ENCODE results near the gene ARHGAP23.

Gene ARHGAP23

DNA sequence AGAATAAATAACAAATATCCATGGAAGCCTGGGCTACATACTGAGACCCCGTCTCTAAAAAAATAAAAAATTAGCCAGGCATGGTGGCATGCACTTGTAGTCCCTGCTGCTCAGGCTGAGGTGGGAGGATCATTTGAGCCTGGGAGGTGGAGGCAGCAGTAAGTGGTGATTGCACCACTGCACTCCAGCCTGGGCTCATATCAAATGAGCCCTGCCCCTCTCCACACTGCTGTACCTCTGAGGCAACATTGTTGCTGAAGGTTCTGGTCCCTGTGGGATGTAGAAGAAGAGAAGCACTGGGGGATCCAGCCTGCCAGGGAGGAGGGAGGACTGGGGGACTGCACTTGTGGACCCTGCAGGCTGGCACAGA lies 11.4 kb upstream of the ARHGAP23 start:
- no peak overlapping the region for H3K4me3 ChIP-seq (ENCODE audit: low read depth, low read length)
- TF ChIP-seq, protein P1, sequence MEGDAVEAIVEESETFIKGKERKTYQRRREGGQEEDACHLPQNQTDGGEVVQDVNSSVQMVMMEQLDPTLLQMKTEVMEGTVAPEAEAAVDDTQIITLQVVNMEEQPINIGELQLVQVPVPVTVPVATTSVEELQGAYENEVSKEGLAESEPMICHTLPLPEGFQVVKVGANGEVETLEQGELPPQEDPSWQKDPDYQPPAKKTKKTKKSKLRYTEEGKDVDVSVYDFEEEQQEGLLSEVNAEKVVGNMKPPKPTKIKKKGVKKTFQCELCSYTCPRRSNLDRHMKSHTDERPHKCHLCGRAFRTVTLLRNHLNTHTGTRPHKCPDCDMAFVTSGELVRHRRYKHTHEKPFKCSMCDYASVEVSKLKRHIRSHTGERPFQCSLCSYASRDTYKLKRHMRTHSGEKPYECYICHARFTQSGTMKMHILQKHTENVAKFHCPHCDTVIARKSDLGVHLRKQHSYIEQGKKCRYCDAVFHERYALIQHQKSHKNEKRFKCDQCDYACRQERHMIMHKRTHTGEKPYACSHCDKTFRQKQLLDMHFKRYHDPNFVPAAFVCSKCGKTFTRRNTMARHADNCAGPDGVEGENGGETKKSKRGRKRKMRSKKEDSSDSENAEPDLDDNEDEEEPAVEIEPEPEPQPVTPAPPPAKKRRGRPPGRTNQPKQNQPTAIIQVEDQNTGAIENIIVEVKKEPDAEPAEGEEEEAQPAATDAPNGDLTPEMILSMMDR (IDR thresholded peaks at IDR 0.05; ENCODE audit: insufficient read depth, low read depth, low read length, missing control alignments), result no peak
- no peak for DNase-seq (ENCODE audit: low read depth)

DNA sequence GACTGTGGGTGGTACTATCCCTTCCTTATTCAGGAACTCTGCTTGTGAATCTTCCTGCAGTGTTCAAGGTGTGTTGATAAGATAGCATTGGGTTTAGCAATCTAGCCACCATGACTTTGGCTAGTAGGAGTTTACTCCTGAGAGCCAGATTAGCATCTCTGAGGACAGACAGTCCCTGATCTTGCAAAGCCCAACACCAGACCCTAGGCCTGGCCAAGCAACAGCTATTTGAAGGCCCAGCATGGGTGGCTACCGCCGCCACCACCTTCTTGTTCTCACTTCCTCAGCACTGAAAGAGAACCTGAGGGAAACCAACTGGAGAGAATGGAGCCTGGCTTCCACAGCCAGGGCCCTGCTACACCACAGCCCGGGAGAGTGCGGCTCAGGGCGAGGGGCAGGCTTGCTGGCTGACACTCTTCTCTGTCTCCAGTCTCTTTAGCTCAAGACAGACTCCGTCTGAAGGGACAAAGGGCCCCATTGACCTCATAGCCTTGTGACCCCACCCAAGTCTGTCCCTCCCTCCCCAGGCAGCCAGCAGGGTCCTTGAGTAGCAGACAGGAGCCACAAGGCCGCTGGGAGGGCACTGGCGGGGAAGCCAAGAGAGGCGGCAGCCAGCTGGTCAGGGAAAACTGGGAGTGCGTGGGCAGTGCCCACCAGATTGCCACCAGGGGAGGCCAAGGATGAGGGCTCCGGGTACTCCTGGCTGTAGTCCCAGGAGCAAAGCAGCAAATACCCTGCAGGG lies 10.9 kb upstream of the ARHGAP23 start:
- TF ChIP-seq, protein P1 (IDR thresholded peaks at IDR 0.05; ENCODE audit: insufficient read depth, low read depth, low read length, missing control alignments), result no peak
- DNase-seq (ENCODE audit: low read depth), result peak; percentile 19
- H3K4me3 ChIP-seq (ENCODE audit: low read depth, low read length), result no peak overlapping the region

DNA sequence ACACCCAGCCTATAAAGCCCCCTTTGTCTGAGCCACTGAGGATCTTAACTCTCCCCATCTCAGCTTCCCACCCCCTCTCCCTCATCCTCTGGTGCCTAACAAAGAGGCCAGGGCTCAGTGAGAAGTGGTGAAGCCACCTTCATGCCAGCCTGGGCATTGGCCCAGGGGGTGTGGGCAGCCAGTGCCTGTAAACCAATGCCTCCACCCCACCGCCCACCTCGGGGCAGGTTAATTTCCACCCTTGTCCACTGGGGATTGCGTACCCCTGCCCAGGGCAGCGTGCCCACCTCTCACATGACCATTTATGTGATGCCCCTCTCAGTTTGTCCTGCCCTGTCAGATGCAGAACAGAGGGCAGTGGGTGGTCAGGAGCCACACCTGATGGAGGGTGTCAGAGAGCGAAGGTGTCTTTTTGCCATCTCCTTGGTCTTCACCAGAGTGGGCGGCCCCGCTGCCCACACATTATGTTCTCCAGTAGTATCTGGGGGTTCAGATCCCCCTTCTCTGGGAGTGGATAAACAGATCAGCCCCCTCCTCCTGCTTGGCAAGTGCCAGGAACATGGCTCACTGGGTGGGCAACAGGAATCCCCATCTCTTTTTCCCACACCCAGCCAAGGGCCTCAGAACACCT lies 10.1 kb upstream of the ARHGAP23 start:
- TF ChIP-seq, protein P1 (IDR thresholded peaks at IDR 0.05; ENCODE audit: insufficient read depth, low read depth, low read length, missing control alignments), result no peak
- DNase-seq (ENCODE audit: low read depth), result no peak
- no peak overlapping the region for H3K4me3 ChIP-seq (ENCODE audit: low read depth, low read length)

DNA sequence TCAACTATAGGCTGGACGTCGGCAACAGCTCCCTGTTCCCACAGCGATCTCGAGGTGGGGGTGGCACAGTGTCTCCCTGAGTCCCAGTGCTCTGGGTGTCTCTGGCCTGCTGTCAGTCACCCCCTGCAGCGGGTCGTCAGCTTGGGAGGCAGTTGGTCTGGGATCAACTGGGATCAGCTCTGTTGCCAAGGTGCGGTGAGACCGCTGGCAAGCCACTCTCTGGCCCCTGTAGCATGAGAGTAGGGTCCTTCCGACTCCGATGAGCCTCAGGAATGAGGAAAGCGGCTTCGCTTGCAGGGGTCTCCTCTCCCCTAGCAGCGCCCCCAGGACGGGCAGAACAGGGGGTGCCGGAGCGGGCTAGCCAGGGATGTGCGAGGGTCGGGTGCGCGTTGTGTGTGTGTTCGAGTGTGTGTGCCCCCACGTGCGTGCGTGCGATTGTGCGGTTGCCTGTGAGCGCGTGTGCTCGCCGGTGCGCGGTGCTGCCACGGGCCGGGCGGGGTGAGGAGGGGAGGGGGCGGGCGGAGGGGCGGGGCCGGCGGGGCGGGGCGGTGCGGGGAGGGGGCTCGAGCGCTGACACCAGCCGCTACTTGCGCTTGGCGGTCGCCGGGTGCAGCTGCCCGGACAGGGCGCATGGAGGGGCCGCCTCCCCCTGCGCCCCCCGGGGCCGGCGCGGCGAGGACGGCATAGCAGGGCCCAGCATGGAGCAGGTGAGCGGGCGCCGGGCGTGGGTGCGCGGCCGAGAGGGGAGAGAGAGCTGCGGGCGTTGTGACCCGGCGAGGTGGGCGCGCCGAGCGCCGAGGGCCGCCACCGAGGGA lies 9.4 kb upstream of the ARHGAP23 start:
- H3K4me3 ChIP-seq (ENCODE audit: low read depth, low read length), result no peak overlapping the region
- no peak for DNase-seq (ENCODE audit: low read depth)

DNA sequence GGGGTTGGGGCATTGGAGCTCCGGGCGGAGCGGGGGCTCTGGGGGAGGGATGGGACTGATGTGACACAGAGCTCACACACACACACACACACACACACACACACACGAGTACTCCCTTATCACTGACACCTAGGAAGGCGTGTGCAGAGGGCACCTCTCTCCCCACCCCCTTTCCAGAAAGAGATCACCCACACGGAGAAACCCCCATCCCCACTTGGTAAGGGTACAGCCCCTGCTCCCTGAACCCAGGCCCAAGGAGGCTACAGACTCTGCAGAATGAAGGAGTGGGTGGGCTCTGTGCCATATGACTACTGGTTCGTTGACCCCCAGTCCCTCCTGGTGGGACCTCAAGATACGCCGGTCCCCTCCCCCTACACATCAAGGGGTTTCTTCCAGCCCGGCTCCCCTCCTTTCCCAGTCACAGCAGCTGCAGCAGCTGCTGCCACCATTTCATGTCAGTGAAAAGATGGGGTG lies 8.7 kb upstream of the ARHGAP23 start:
- no peak for DNase-seq (ENCODE audit: low read depth)
- H3K4me3 ChIP-seq (ENCODE audit: low read depth, low read length), result no peak overlapping the region

More for the DNA sequence above, 9.4 kb upstream of the ARHGAP23 start:
- TF ChIP-seq, protein P1 (IDR thresholded peaks at IDR 0.05; ENCODE audit: insufficient read depth, low read depth, low read length, missing control alignments), result no peak

DNA sequence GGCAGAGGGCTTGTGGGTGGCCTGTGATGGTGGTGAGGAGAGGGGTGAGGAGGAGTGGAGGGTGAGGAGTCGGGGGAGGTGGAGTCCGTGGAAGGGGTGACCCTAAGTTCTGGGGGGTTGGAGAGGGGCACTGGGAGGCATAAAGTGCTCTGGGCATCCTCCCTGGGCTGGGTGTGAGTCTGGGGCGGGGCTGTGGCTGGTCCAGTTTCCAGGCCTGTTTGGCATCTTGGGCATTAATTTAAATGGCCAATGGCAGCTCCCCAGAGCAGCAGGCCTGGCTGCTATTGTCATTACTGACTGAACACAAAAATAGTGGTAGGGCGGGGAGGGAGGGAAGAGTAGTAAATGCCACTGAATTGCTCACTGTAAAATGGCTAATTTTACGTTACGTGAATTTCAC lies 7.7 kb upstream of the ARHGAP23 start:
- no peak overlapping the region for H3K4me3 ChIP-seq (ENCODE audit: low read depth, low read length)
- TF ChIP-seq, protein P1 (IDR thresholded peaks at IDR 0.05; ENCODE audit: insufficient read depth, low read depth, low read length, missing control alignments), result no peak
- no peak for DNase-seq (ENCODE audit: low read depth)

More for the DNA sequence above, 8.7 kb upstream of the ARHGAP23 start:
- TF ChIP-seq, protein P1 (IDR thresholded peaks at IDR 0.05; ENCODE audit: insufficient read depth, low read depth, low read length, missing control alignments), result no peak

Measured in GM12865 (cell line).